HG03280 (cell line): ENCODE results near the gene YAF2.
"Not testable (repeated sequence)": the region's sequence is repeated elsewhere in the genome, so short reads cannot be mapped to it uniquely, and the experiment has no call there.

Experiments
- ATAC-seq: cut with Tn5 transposase; IDR thresholded peaks from one replicate; pipeline ENCODE4 v1.9.1; 2021; ENCODE audit warnings: mild to moderate bottlenecking, moderate library complexity; ENCODE audit not compliant: unreplicated experiment

The YAF2 gene

GRCh38 chr12:42199007-42199406 is 39.0 kb downstream of the YAF2 start:
- no peak for ATAC-seq

- no peak for ATAC-seq
Observed at GRCh38 chr12:42196723-42197603, 41.1 kb downstream of the YAF2 start.

- ATAC-seq, result no peak
Observed at GRCh38 chr12:42192686-42193085, 45.4 kb downstream of the YAF2 start.

- no peak for ATAC-seq
Observed at GRCh38 chr12:42192258-42192657, 45.8 kb downstream of the YAF2 start.

- ATAC-seq, result no peak
Observed at GRCh38 chr12:42190376-42190775, 47.7 kb downstream of the YAF2 start.

- ATAC-seq, result not testable (repeated sequence)
Observed at GRCh38 chr12:42188275-42188674, 49.8 kb downstream of the YAF2 start.

GRCh38 chr12:42187799-42188198 is 50.2 kb downstream of the YAF2 start:
- no peak for ATAC-seq

- no peak for ATAC-seq
Observed at GRCh38 chr12:42186793-42187192, 51.3 kb downstream of the YAF2 start.

- no peak for ATAC-seq
Observed at GRCh38 chr12:42182394-42182793, 55.7 kb downstream of the YAF2 start.

GRCh38 chr12:42180990-42181596 is 57.0 kb downstream of the YAF2 start:
- no peak for ATAC-seq

- ATAC-seq, result no peak
Observed at GRCh38 chr12:42178101-42178500, 59.9 kb downstream of the YAF2 start.

- ATAC-seq, result no peak
Observed at GRCh38 chr12:42174978-42175377, 63.1 kb downstream of the YAF2 start.

- no peak for ATAC-seq
Observed at GRCh38 chr12:42173961-42174521, 64.0 kb downstream of the YAF2 start.

GRCh38 chr12:42172441-42173210 is 65.4 kb downstream of the YAF2 start:
- no peak for ATAC-seq

- no peak for ATAC-seq
Observed at GRCh38 chr12:42167711-42168110, 70.3 kb downstream of the YAF2 start.

GRCh38 chr12:42166501-42166900 is 71.5 kb downstream of the YAF2 start:
- no peak for ATAC-seq

- ATAC-seq, result no peak
Observed at GRCh38 chr12:42163913-42164312, 74.1 kb downstream of the YAF2 start.

GRCh38 chr12:42162965-42163364 is 75.1 kb downstream of the YAF2 start:
- ATAC-seq, result no peak

GRCh38 chr12:42162193-42162592 is 75.9 kb downstream of the YAF2 start:
- no peak for ATAC-seq

GRCh38 chr12:42161529-42161928 is 76.5 kb downstream of the YAF2 start:
- ATAC-seq, result no peak

GRCh38 chr12:42156232-42156631 is 81.8 kb downstream of the YAF2 start:
- no peak for ATAC-seq
